Neural crest cell (in vitro differentiated cells): ENCODE data around the gene HAPLN3. TPM values are rescaled to one million over a fixed set of nuclear protein-coding genes. Genes with fewer than 3 reads are reported as not detected.

Source experiments
- DNase-seq: peaks from one replicate; pipeline ENCODE4 v3.0.0; 2021; ENCODE audit warnings: low read depth, mixed read lengths, low spot score
- H3K27ac Mint-ChIP-seq: one replicate; pipeline ENCODE4 v1.8.0; 2021; ENCODE audit warnings: mild to moderate bottlenecking, mixed read lengths; ENCODE audit not compliant: unreplicated experiment
- H3K27me3 Mint-ChIP-seq: 2 replicates; pipeline ENCODE4 v1.8.0; 2021; ENCODE audit warnings: low read depth, mild to moderate bottlenecking, mixed read lengths
- H3K36me3 Mint-ChIP-seq: 2 replicates; pipeline ENCODE4 v1.8.0; 2021; ENCODE audit warnings: low read depth, mild to moderate bottlenecking, mixed read lengths
- H3K4me1 Mint-ChIP-seq: 2 replicates; pipeline ENCODE4 v1.8.0; 2021; ENCODE audit warnings: mixed read lengths
- H3K4me3 Mint-ChIP-seq: one replicate; pipeline ENCODE4 v1.8.0; 2021; ENCODE audit warnings: mild to moderate bottlenecking, mixed read lengths
- H3K9me3 Mint-ChIP-seq: 2 replicates; pipeline ENCODE4 v1.8.0; 2021; ENCODE audit warnings: mixed read lengths
- CTCF ChIP-seq: fragments of 200-600 bp; sonication (generic); conservative IDR thresholded peaks from 2 replicates; pipeline ENCODE4 v1.5.0; 2021; ENCODE audit warnings: antibody characterized with exemption, mild to moderate bottlenecking
- total RNA-seq: library from RNA; stranded (reverse); gene quantifications from 2 replicates; pipeline ENCODE4 v1.2.1, GENCODE V29; 2021

Gene HAPLN3
- total RNA-seq, 1 donor from 2014 or later, result 2.9 TPM

GRCh38 chr15:88900982-88901418 is 5.7 kb upstream of the HAPLN3 start:
- Mint-ChIP-seq H3K4me3 (no peak overlapping the region), H3K27ac (peak overlapping the region; percentile 21), H3K27me3 (no peaks in the 10 kb centered on the region), H3K36me3 (peaks cover 8% of the 10 kb centered on the region), H3K9me3 (no peaks in the 10 kb centered on the region), H3K4me1 (peaks cover 28% of the 10 kb centered on the region)
- no peak for TF ChIP-seq CTCF
- no peak for DNase-seq

GRCh38 chr15:88900309-88900981 is 5.1 kb upstream of the HAPLN3 start:
- peaks cover 31% of the 10 kb centered on the region for H3K4me1 Mint-ChIP-seq
- DNase-seq, result no peak
- H3K27me3 Mint-ChIP-seq, result peaks cover 4% of the 10 kb centered on the region
- peaks cover 7% of the 10 kb centered on the region for H3K36me3 Mint-ChIP-seq
- no peak overlapping the region for H3K4me3 Mint-ChIP-seq
- no peaks in the 10 kb centered on the region for H3K9me3 Mint-ChIP-seq
- peak overlapping the region; percentile 21 for H3K27ac Mint-ChIP-seq
- no peak for TF ChIP-seq CTCF

- Mint-ChIP-seq H3K27me3 (peaks cover 13% of the 10 kb centered on the region), H3K9me3 (no peaks in the 10 kb centered on the region), H3K4me3 (no peak overlapping the region), H3K36me3 (peaks cover 4% of the 10 kb centered on the region), H3K27ac (no peak overlapping the region), H3K4me1 (peaks cover 25% of the 10 kb centered on the region)
- DNase-seq, result no peak
- no peak for TF ChIP-seq CTCF
Observed at GRCh38 chr15:88899251-88899650, 3.9 kb upstream of the HAPLN3 start.

GRCh38 chr15:88898736-88899135 is 3.4 kb upstream of the HAPLN3 start:
- H3K27ac Mint-ChIP-seq, result no peak overlapping the region
- DNase-seq, result no peak
- H3K4me3 Mint-ChIP-seq, result no peak overlapping the region
- H3K9me3 Mint-ChIP-seq, result no peaks in the 10 kb centered on the region
- peaks cover 18% of the 10 kb centered on the region for H3K27me3 Mint-ChIP-seq
- peaks cover 4% of the 10 kb centered on the region for H3K36me3 Mint-ChIP-seq
- H3K4me1 Mint-ChIP-seq, result peaks cover 29% of the 10 kb centered on the region
- no peak for TF ChIP-seq CTCF

- peaks cover 29% of the 10 kb centered on the region for H3K4me1 Mint-ChIP-seq
- peaks cover 27% of the 10 kb centered on the region for H3K27me3 Mint-ChIP-seq
- H3K36me3 Mint-ChIP-seq, result peaks cover 4% of the 10 kb centered on the region
- DNase-seq, result peak; percentile 73
- peak overlapping the region; percentile 27 for H3K27ac Mint-ChIP-seq
- no peaks in the 10 kb centered on the region for H3K9me3 Mint-ChIP-seq
- TF ChIP-seq CTCF, result peak; percentile 63
- H3K4me3 Mint-ChIP-seq, result peak overlapping the region; percentile 23
Observed at GRCh38 chr15:88897456-88898194, 2.3 kb upstream of the HAPLN3 start.
